ENCODE data around the gene KCTD17. TPM values are rescaled to one million over a fixed set of nuclear protein-coding genes. Genes with fewer than 3 reads are reported as not detected.
"Not testable (repeated sequence)": the region's sequence is repeated elsewhere in the genome, so short reads cannot be mapped to it uniquely, and the experiment has no call there.

Gene KCTD17
- total RNA-seq, 1 experiment from 2014 or later = 32.7 TPM

DNA sequence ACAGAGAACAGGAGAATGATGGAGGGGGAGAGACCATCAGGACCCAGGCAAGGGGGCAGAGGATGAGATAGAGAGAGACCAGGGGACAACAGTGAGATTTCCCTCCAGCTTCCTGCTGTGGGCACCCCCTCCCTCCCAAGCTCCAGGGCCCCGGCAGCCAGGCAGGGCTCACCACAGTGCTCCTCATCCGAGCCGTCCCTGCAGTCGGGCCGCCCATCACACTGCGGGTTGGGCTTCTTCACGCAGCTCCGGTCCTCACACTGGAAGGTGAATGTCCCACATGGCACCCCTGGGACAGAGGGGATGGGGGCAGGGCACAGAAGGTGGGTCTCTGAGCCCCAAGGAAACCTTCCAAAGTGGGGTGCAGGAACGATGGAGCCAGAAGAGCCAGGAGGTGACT lies 19.2 kb downstream of the KCTD17 start:
- no TSS peak for BruUV-seq (replicated peaks)
- CTCF ChIA-PET = no interaction called here
- in situ Hi-C loops (cut with HindIII; ENCODE audit: low pct_unique_long_range_greater_than_20kb, low sequenced_read_pairs) = no loop called here
- Histone ChIP-seq H3K36me3 (ENCODE audit: control insufficient read depth, insufficient read depth, low read length) (no peaks in the 10 kb centered on the region), H3K27ac (ENCODE audit: low read length) (no peak overlapping the region), H3K9me3 (ENCODE audit: control insufficient read depth, insufficient read depth, low read depth, low read length) (no peaks in the 10 kb centered on the region), H3K4me1 (ENCODE audit: control insufficient read depth, insufficient read depth, low read length) (no peaks in the 10 kb centered on the region), H3K4me3 (ENCODE audit: low read depth in 2 of 2, low read length in 2 of 2) (no peak overlapping the region), H3K27me3 (ENCODE audit: control insufficient read depth, insufficient read depth, low read length) (no peaks in the 10 kb centered on the region)
- TF ChIP-seq, protein P1, sequence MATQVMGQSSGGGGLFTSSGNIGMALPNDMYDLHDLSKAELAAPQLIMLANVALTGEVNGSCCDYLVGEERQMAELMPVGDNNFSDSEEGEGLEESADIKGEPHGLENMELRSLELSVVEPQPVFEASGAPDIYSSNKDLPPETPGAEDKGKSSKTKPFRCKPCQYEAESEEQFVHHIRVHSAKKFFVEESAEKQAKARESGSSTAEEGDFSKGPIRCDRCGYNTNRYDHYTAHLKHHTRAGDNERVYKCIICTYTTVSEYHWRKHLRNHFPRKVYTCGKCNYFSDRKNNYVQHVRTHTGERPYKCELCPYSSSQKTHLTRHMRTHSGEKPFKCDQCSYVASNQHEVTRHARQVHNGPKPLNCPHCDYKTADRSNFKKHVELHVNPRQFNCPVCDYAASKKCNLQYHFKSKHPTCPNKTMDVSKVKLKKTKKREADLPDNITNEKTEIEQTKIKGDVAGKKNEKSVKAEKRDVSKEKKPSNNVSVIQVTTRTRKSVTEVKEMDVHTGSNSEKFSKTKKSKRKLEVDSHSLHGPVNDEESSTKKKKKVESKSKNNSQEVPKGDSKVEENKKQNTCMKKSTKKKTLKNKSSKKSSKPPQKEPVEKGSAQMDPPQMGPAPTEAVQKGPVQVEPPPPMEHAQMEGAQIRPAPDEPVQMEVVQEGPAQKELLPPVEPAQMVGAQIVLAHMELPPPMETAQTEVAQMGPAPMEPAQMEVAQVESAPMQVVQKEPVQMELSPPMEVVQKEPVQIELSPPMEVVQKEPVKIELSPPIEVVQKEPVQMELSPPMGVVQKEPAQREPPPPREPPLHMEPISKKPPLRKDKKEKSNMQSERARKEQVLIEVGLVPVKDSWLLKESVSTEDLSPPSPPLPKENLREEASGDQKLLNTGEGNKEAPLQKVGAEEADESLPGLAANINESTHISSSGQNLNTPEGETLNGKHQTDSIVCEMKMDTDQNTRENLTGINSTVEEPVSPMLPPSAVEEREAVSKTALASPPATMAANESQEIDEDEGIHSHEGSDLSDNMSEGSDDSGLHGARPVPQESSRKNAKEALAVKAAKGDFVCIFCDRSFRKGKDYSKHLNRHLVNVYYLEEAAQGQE (IDR thresholded peaks at IDR 0.05; ENCODE audit: insufficient read depth in 1 of 2, low read depth in 2 of 2, low read length in 1 of 2) = no peak
- TF ChIP-seq, protein P2, sequence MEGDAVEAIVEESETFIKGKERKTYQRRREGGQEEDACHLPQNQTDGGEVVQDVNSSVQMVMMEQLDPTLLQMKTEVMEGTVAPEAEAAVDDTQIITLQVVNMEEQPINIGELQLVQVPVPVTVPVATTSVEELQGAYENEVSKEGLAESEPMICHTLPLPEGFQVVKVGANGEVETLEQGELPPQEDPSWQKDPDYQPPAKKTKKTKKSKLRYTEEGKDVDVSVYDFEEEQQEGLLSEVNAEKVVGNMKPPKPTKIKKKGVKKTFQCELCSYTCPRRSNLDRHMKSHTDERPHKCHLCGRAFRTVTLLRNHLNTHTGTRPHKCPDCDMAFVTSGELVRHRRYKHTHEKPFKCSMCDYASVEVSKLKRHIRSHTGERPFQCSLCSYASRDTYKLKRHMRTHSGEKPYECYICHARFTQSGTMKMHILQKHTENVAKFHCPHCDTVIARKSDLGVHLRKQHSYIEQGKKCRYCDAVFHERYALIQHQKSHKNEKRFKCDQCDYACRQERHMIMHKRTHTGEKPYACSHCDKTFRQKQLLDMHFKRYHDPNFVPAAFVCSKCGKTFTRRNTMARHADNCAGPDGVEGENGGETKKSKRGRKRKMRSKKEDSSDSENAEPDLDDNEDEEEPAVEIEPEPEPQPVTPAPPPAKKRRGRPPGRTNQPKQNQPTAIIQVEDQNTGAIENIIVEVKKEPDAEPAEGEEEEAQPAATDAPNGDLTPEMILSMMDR (IDR thresholded peaks at IDR 0.05) = no peak
- TF ChIP-seq TCF7L2 (IDR thresholded peaks at IDR 0.05; ENCODE audit: low read depth, low read length) (no peak), POLR2AphosphoS5 (IDR thresholded peaks at IDR 0.05; ENCODE audit: low read depth, low read length) (no peak), SIN3A (IDR thresholded peaks at IDR 0.05; ENCODE audit: borderline replicate concordance, insufficient read depth, low read depth, low read length) (no peak)
- intact Hi-C loops (cut with micrococcal nuclease; ENCODE audit: unreplicated experiment) = no loop called here
- DNase-seq (ENCODE audit: low read depth, low spot score) = no peak
- peak; percentile 47; the same call in 1 of the 2 replicates for ATAC-seq
- POLR2A ChIA-PET = interaction anchor here (0.9 kb wide), 1 partner anchor 15 kb away, joined by 6 read pairs; no protein-coding TSS in a partner anchor

DNA sequence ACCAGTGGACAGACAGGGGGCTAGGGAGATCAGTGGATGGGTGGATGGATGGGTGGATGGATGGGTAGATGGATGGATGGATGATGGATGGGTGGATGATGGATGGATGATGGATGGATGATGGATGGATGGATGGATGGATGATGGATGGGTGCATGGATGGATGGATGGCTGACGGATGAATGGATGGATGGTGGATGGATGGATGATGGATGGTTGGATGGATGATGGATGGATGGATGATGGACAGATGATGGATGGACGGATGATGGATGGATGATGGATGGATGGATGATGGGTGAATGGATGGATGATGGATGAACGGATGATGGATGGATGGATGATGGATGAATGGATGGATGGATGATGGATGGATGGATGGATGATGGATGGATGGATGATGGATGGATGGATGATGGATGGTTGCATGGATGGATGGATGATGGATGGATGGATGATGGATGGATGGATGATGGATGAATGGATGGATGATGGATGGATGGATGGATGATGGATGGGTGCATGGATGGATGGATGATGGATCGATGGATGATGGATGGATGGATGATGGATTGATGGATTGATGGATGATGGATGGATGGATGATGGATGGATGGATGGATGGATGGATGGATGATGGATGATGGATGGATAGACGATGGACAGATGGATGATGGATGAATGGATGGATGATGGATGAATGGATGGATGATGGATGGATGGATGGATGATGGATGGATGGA lies 20.5 kb downstream of the KCTD17 start:
- DNase-seq (ENCODE audit: low read depth, low spot score); H3K9me3 ChIP-seq (ENCODE audit: control insufficient read depth, insufficient read depth, low read depth, low read length); POLR2A ChIA-PET; ATAC-seq; BruUV-seq (replicated peaks); H3K4me1 ChIP-seq (ENCODE audit: control insufficient read depth, insufficient read depth, low read length); H3K36me3 ChIP-seq (ENCODE audit: control insufficient read depth, insufficient read depth, low read length); H3K27ac ChIP-seq (ENCODE audit: low read length); H3K27me3 ChIP-seq (ENCODE audit: control insufficient read depth, insufficient read depth, low read length); CTCF ChIA-PET; H3K4me3 ChIP-seq (ENCODE audit: low read depth in 2 of 2, low read length in 2 of 2); in situ Hi-C loops (cut with HindIII; ENCODE audit: low pct_unique_long_range_greater_than_20kb, low sequenced_read_pairs); intact Hi-C loops (cut with micrococcal nuclease; ENCODE audit: unreplicated experiment): not testable (repeated sequence)

DNA sequence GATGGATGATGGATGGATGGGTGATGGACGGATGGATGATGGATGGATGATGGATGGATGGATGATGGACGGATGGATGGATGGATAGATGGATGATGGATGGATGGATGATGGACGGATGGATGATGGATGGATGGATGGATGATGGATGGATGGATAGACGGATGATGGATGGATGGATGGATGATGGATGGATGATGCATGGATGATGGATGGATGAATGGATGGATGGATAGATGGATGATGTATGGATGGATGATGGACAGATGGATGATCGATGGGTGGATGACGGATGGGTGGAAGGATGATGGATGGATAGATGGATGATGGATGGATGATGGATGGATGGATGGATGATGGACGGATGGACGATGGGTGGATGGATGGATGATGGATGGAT lies 21.1 kb downstream of the KCTD17 start:
- TF ChIP-seq POLR2AphosphoS5 (IDR thresholded peaks at IDR 0.05; ENCODE audit: low read depth, low read length) (no peak), TCF7L2 (IDR thresholded peaks at IDR 0.05; ENCODE audit: low read depth, low read length) (no peak), SIN3A (IDR thresholded peaks at IDR 0.05; ENCODE audit: borderline replicate concordance, insufficient read depth, low read depth, low read length) (no peak)
- TF ChIP-seq, protein P1 (IDR thresholded peaks at IDR 0.05; ENCODE audit: insufficient read depth in 1 of 2, low read depth in 2 of 2, low read length in 1 of 2) = no peak
- TF ChIP-seq, protein P2 (IDR thresholded peaks at IDR 0.05) = no peak
- ChIA-PET CTCF (no interaction called here), POLR2A (no interaction called here)
- DNase-seq (ENCODE audit: low read depth, low spot score) (no peak), ATAC-seq (no peak)
- H3K27me3 ChIP-seq (ENCODE audit: control insufficient read depth, insufficient read depth, low read length) = no peaks in the 10 kb centered on the region
- no TSS peak for BruUV-seq (replicated peaks)
- no peak overlapping the region for H3K4me3 ChIP-seq (ENCODE audit: low read depth in 2 of 2, low read length in 2 of 2)
- H3K36me3 ChIP-seq (ENCODE audit: control insufficient read depth, insufficient read depth, low read length) = no peaks in the 10 kb centered on the region
- in situ Hi-C loops (cut with HindIII; ENCODE audit: low pct_unique_long_range_greater_than_20kb, low sequenced_read_pairs) = no loop called here
- H3K27ac ChIP-seq (ENCODE audit: low read length) = no peak overlapping the region
- H3K9me3 ChIP-seq (ENCODE audit: control insufficient read depth, insufficient read depth, low read depth, low read length) = no peaks in the 10 kb centered on the region
- no peaks in the 10 kb centered on the region for H3K4me1 ChIP-seq (ENCODE audit: control insufficient read depth, insufficient read depth, low read length)
- intact Hi-C loops (cut with micrococcal nuclease; ENCODE audit: unreplicated experiment) = no loop called here

Measured in Panc1 (cell line).